ENCODE data around the gene GAGE12F.

GRCh38 chrX:49610718-49611310 lies 50.2 kb downstream of the GAGE12F start:
- TF ChIP-seq, protein P1, sequence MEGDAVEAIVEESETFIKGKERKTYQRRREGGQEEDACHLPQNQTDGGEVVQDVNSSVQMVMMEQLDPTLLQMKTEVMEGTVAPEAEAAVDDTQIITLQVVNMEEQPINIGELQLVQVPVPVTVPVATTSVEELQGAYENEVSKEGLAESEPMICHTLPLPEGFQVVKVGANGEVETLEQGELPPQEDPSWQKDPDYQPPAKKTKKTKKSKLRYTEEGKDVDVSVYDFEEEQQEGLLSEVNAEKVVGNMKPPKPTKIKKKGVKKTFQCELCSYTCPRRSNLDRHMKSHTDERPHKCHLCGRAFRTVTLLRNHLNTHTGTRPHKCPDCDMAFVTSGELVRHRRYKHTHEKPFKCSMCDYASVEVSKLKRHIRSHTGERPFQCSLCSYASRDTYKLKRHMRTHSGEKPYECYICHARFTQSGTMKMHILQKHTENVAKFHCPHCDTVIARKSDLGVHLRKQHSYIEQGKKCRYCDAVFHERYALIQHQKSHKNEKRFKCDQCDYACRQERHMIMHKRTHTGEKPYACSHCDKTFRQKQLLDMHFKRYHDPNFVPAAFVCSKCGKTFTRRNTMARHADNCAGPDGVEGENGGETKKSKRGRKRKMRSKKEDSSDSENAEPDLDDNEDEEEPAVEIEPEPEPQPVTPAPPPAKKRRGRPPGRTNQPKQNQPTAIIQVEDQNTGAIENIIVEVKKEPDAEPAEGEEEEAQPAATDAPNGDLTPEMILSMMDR (IDR thresholded peaks at IDR 0.05): no peak
- TF ChIP-seq POLR2A (IDR thresholded peaks at IDR 0.05): no peak

Measured in body of pancreas (tissue), 4 donors.